T follicular helper cell (primary cell): Measurements from ENCODE around the gene ANGPTL4.
"Not testable (repeated sequence)": the region's sequence is repeated elsewhere in the genome, so short reads cannot be mapped to it uniquely, and the experiment has no call there.

Experiments
- DNase-seq: peaks from one replicate; pipeline ENCODE4 v3.0.0-alpha.2; 2020; ENCODE audit warnings: low read depth

The ANGPTL4 gene

DNA sequence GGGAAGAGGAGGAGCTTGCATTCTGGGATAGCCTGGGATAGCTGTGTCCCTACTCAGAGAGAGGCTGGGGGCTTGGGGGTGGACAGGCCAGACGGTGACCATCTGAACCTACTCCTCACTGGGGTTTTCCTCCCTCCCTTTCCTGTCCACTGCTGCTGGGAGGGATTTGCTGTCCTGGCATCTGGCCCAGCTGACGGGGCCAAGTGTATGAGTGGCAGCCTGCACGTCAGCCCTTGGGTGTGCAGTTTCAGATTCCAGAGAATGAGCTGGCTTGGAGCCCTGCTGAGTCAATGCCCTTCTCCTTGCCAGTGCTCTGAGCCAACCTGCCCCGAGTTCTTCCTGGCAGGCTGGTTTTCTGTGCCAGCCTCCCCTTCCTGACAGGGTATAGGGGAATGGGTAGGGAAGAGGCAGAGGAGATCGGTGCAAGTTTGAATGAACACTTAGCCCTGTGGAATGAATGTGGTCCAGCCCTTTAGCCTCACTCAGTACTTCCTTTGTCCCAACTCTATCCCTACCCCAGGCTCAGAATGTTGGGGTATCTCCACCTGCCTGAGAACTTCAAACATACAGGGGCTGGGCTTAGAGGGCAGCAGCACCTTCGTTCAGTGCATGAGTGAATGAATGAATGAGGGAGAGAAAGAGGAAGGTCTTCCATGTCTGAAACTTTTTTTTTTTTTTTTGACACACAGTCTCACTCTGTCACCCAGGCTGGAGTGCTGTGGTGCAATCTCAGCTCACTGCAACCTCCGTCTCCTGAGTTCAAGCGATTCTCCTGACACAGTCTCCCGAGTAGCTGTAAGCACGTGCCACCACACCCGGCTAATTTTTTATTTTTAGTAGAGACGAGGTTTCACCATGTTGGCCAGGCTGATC lies 1.8 kb upstream of the ANGPTL4 start:
- DNase-seq = no peak

DNA sequence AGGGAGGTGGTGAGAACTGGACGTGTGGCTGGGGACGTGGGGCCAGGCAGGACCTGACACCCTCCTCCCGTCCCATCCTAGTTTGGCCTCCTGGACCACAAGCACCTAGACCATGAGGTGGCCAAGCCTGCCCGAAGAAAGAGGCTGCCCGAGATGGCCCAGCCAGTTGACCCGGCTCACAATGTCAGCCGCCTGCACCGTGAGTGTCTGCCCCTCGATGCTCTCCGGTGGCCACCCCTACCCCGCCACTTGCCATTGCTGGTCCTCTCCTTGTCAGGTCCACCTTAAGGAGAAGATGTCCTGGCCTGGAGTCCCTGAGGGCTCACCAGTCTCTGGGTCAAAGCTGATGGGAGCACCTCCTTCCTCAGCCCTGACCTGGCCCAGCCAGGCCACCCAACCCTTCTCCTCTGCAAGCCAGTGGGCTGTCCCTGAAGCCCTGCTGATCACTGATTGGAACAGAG lies 2.2 kb downstream of the ANGPTL4 start:
- DNase-seq = no peak

DNA sequence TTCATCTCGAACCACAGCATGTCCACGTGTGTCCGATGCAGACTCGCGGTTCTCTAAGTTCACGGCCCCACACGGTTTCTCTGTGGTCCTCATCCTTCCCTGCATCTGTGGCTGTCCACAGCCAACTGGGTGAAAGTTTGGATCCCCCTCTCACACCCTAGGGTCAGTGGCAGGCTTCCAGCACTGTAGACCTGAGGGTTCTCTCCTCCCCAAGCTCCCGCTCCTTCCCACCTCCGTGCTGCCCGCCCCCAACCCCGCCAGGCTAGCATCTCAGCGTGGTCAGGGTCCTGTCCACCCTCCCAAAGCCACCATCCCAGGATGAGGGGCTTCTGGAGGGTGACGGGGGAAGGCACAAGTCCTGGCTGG lies 3.0 kb downstream of the ANGPTL4 start:
- no peak for DNase-seq

DNA sequence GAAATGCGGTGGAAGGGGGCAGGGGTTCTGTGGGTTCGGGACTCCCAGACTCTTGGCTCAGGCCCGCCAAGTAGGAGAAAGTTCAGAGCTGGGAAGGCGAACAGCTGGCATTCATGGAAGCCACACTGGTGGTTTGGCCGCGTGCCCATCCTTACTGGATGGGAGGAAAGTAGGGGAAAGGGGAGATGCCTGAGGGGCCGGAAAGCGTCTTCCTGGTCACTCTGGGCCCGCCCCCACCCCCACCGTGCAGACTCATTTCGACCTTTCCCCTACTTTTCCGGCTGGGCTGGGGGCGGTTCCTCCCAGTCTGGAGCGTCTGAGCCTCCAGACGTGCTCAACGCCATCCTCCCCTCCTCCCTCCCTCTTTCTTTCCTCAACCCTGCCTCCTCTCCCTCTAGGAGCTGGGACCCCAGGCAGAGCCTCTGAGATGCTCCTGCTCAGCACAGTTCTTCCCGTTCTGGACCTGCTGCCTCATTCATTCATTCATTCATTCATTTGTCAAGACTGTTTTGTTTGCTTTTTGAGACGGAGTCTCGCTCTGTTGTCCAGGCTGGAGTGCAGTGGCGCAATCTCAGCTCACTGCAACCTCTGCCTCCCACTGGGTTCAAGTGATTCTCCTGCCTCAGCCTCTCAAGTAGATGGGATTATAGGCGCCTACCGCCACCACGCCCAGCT lies 3.5 kb downstream of the ANGPTL4 start:
- no peak for DNase-seq

DNA sequence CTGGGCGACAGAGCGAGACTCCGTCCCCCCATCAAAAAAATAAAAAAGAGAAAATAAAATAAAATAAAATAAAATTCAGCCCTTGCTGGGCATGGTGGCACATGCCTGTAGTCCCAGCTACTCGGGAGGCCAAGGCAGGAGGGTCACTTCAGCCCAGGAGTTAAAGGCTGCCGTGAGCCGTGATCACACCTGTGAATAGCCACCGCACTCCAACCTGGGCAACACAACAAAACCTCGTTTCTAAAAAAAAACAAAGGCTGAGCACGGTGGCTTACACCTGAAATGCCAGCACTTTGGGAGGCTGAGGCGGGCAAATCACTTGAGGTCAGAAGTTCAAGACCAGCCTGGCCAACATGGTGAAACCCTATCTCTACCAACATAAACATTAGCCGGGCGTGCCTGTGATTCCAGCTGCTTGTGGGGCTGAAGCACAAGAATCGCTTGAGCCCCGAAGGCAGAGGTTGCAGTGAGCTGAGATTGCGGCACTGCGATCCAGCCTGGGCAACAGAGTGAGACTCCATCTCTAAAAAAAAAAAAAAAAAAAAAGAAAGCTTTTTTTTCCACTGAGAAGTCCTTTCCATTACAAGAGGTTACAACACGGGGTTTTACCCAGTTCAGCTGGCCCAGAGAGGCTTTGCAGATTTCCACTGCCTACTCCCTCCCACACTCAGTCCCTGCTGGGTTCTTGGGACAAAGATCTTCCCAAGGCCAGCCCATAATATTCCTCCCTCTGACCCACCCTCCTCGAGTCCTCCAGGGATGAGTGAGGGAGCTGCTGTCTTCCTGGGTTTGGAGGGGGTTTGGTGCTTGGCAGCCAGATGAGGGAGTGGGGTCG lies 6.4 kb downstream of the ANGPTL4 start:
- DNase-seq = no peak

DNA sequence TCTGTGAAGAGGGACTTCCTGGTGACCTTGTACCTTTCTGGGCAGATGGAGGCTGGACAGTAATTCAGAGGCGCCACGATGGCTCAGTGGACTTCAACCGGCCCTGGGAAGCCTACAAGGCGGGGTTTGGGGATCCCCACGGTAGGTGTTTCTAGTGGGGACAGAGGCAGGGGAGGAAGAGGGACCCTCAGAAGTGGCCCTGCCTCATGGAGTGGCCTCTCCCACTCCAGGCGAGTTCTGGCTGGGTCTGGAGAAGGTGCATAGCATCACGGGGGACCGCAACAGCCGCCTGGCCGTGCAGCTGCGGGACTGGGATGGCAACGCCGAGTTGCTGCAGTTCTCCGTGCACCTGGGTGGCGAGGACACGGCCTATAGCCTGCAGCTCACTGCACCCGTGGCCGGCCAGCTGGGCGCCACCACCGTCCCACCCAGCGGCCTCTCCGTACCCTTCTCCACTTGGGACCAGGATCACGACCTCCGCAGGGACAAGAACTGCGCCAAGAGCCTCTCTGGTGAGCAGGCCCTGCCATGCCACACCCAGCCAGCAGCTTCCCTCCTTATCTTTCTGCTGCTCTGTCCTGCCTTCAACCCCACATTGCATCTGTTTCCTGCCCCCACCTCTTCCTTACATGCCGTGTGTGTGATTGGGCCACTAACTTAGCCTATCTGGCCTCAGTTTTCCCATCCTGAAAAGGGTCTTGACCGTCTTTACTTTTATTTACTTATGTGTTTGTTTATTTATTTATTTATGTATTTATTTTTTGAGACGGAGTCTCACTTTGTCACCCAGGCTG lies 7.3 kb downstream of the ANGPTL4 start:
- no peak for DNase-seq

DNA sequence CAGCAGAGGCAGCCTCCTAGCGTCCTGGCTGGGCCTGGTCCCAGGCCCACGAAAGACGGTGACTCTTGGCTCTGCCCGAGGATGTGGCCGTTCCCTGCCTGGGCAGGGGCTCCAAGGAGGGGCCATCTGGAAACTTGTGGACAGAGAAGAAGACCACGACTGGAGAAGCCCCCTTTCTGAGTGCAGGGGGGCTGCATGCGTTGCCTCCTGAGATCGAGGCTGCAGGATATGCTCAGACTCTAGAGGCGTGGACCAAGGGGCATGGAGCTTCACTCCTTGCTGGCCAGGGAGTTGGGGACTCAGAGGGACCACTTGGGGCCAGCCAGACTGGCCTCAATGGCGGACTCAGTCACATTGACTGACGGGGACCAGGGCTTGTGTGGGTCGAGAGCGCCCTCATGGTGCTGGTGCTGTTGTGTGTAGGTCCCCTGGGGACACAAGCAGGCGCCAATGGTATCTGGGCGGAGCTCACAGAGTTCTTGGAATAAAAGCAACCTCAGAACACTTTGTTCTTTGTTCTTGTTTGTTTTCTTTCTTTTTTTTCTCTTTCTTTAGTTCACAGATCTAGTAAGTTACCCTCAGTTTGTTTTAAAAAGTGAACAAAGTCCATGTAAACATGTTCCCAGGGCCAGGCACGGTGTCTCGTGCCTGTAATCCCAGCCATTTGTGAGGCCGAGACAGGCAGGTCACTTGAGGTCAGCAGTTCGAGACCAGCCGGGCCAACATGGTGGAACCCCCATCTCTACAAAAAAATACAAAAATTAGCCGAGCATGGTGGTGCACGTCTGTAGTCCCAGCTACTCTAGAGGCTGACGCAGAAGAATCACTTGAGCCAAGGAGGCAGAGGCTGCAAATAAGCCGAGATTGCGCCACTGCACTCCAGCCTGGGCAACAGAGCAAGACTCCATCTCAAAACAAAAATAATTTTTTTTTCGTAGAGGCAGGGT lies 10.2 kb downstream of the ANGPTL4 start:
- DNase-seq = no peak

DNA sequence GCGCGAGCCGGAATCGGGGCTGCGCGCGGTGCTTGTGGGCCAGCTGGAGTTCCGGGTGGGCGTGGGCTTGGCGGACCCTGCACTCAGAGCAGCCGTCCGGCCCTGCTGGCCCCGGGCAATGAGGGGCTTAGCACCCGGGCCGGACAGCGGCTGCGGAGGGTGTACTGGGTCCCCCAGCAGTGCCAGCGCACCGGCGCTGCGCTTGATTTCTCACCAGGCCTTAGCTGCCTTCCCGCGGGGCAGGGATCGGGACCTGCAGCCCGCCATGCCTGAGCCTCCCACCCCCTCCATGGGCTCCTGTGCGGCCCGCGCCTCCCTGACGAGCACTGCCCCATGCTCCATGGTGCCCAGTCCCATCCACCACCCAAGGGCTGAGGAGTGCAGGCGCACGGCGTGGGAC lies 11.8 kb downstream of the ANGPTL4 start:
- DNase-seq = not testable (repeated sequence)

DNA sequence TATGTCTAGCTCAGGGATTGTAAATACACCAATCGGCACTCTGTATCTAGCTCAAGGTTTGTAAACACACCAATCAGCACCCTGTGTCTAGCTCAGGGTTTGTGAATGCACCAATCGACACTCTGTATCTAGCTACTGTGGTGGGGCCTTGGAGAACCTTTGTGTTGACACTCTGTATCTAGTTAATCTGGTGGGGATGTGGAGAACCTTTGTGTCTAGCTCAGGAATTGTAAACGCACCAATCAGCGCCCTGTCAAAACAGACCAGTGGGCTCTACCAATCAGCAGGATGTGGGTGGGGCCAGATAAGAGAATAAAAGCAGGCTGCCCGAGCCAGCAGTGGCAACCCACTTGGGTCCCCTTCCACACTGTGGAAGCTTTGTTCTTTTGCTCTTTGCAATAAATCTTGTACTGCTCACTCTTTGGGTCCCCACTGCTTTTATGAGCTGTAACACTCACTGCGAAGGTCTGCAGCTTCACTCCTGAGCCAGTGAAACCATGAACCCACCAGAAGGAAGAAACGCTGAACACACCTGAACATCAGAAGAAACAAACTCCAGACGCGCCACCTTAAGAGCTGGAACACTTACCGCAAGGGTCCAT lies 12.5 kb downstream of the ANGPTL4 start:
- not testable (repeated sequence) for DNase-seq

DNA sequence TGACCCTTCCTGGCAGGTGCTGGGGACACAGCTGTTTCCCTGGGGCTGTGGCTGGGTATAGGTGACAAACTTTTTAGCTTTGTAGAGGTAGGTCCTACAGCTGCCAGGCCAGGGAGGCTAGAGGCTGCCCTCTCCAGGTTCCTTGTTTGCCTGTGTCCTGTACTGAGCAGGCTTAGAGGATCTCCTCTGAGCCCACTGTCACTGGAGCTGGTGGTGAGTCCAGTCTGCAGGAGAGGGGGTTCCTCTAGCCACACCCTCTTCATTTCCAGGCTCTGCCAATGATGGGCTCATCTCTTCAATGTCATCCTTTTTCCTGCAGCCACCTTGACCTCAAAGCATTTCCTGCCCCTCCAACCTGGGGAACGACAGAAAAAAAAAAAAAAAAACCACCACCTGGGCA lies 13.6 kb downstream of the ANGPTL4 start:
- DNase-seq = no peak

DNA sequence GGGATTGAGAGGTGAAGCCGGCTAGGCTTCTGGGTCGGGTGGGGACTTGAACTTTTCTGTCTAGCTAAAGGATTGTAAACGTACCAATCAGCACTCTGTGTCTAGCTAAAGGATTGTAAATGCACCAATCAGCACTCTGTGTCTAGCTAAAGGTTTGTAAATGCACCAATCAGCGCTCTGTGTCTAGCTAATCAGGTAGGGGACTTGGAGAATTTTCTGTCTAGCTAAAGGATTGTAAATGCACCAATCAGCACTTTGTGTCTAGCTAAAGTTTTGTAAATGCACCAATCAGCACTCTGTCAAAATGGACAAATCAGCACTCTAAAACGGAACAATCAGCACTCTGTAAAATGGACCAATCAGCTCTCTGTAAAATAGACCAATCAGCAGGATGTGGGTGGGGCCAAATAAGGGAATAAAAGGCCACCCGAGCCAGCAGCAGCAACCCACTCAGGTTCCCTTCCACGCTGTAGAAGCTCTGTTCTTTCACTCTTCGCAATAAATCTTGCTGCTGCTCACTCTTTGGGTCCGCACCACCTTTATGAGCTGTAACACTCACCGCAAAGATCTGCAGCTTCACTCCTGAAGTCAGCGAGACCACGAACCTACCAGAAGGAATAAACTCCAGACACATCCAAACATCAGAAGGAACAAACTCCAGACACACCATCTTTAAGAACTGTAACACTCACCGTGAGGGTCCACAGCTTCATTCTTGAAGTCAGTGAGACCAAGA lies 15.4 kb downstream of the ANGPTL4 start:
- DNase-seq = not testable (repeated sequence)

DNA sequence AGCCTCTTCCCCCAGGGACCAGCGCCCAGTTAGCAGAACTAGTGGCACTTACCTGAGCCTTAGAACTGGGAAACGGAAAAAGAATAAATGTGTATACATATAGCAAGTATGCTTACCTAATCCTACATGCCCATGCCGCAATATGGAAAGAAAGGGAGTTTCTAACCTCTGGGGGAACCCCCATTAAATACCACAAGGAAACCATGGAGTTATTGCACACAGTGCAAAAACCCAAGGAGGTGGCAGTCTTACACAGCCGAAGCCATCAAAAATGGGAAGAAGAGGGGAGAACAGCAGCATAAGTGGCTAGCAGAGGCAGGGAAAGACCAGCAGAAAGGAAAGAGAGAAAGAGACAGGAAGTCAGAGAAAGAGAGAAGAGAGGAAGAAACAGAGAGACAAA lies 20.6 kb downstream of the ANGPTL4 start:
- not testable (repeated sequence) for DNase-seq

DNA sequence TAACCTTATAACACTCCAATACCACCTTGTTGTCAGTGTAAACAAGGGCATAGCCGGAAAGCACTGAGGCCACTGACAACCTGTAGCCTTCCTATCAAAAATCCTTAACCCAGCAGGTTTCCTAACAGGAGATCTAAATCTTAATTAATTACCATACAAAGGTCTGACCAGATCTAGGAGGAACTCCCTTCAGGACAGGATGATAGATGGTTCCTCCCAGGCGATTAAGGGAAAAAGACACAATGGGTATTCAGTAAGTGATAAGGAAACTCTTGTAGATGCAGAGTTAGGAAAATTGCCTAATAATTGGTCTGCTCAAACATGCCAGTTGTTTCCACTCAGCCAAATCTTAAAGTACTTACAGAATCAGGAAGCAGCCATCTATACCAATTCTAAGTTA lies 21.1 kb downstream of the ANGPTL4 start:
- DNase-seq = not testable (repeated sequence)

DNA sequence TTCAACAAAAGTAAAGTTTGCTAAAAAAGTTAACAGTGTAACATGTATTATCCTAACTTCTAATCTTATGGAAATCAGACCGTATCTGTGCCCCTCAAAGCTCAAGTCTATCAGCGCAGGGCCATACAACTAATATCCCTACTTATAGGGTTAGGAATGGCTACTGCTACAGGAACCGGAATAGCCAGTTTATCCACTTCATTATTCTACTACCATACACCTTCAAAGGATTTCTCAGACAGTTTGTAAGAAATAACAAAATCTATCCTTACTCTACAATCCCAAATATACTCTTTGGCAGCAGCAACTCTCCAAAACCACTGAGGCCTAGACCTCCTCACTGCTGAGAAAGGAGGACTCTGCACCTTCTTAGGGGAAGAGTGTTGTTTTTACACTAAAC lies 21.6 kb downstream of the ANGPTL4 start:
- not testable (repeated sequence) for DNase-seq

DNA sequence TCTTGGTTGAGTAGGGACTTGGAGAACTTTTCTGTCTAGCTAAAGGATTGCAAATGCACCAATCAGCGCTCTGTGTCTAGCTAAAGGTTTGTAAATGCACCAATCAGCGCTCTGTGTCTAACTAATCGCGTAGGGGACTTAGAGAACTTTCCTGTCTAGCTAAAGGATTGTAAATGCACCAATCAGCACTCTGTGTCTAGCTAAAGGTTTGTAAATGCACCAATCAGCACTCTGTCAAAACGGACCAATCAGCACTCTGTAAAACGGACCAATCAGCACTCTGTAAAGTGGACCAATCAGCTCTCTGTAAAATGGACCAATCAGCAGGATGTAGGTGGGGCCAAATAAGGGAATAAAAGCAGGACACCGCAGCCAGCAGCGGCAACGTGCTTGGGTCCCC lies 22.5 kb downstream of the ANGPTL4 start:
- not testable (repeated sequence) for DNase-seq

DNA sequence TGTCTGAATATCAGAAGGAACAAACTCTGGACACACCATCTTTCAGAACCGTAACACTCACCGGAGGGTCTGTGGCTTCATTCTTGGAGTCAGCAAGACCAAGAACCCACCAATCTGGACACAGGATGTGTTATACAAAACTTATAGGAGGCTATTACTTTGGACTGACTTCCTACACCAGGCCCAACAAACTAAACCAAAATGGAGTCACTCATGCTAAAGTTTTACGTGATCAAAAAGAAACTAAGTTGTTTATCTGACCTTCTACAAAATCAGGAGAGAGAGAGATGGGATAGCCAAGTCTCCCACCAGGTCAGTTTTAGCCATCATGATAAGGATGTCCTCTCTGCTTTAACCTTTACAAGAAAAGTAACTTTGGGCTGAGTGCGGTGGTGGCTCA lies 23.0 kb downstream of the ANGPTL4 start:
- DNase-seq = no peak

DNA sequence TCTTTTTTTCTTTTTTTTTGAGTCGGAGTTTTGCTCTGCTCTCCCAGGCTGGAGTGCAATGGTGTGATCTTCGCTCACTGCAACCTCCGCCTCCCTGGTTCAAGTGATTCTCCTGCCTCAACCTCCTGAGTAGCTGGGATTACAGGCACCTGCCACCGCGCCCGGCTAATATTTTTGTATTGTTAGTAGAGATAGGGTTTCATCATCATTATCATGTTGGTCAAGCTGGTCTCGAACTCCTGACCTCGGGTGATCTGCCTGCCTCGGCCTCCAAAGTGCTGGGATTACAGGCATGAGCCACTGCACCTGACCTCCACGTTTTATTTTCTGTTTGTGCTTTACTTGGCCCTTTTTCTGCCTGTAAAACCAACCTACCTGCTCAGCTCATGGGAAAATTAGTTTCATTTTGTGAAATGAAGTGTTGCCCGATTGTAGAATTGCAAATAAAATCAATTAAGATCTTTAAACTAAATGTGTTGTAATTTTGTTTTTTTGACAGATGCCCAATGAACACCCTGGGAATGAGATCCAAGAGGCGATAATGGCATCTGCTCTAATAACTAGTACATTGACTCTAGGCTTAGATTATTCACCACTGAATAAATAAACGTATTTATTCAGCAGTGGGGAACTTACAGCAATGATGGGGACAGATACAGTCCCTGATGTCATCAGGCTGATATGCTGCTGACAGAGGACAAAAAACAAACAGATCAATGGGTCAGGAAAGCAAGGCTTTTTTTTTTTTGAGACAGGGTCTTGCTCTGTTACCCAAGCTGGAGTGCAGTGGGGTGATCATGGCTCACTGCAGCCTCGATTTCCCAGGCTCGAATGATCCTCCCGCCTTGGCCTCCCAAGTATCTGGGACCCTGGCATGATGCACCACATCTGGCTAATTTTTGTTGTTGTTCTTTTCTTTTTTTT lies 24.0 kb downstream of the ANGPTL4 start:
- no peak for DNase-seq

DNA sequence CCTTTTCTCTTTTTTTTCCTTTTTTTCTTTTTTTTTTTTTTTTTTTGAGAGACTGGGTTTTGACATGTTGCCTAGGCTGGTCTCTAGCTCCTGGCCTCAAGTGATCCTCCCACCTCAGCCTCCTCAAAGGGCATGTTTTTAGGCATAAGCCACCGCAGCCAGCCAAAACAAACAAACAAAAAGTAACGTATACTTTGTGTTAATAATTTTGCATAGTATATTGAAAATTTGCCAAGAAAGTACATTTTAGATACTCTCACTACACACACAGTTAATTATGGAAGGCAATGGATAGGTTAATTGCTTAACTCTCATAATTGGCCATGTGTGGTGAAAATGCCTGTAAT lies 24.6 kb downstream of the ANGPTL4 start:
- no peak for DNase-seq
